NCI-H2196 treated with DMSO at 0.1 percent for 48 hours (cell line): Measurements from ENCODE around the gene NUDT5.
"Not testable (repeated sequence)": the region's sequence is repeated elsewhere in the genome, so short reads cannot be mapped to it uniquely, and the experiment has no call there.

Source experiments
- DNase-seq: peaks from one replicate; lab custom pipeline; 2025; ENCODE audit not compliant: unreplicated experiment; lab: John Stamatoyannopoulos, UW

Gene NUDT5

DNA sequence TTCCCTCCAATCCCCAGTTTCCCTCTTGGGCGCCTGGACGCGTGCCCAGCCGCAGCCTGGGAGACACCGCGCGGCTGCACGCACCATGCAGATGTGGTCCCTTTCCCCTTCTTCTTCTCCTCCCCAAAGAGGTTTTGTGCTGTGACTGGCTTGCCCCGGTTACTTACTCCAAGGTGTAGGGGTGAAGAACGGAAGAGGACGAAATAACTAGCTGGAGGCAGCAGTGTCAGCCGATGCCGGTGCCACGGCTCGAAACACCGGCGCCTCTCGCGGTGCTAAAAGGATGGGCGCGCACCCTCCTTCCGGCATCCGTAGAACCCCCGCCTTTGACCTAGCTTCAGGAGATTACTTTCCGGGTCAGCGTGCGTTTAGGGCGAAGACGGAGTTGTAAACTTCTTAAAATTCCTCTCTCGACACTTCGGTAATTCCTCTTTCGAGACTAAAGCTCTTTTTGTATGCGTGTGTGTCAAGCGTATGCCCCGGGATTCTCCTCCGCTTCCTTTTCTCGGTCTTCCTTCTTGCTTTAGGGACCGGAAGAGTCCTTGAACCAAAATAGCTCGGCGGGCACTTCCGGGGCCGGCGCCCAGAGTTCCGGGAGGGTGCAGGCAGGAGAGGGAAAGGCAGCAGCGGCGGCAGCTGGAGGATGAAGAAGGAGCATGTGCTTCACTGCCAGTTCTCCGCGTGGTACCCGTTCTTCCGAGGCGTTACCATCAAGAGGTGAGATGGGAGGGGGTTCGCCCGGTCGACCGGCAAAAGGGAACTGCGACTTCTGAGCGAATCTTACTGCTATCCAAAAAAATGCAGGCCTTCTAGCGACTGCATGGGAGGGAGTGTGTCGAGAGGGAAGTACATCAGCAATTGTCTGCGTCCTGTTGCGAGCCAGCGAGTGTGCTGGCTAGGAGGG, at the start of gene NUDT5, which contains the start of gene CDC123:
NUDT5 (minus strand) TSS at position 289 of the 904 bp plus-strand sequence. CDS start 9,600 bp downstream, outside the sequence.
CDC123 (plus strand) TSS at position 586 of the 904 bp plus-strand sequence; CDS start at position 644, 58 bp downstream.
- DNase-seq: peak; percentile 73

DNA sequence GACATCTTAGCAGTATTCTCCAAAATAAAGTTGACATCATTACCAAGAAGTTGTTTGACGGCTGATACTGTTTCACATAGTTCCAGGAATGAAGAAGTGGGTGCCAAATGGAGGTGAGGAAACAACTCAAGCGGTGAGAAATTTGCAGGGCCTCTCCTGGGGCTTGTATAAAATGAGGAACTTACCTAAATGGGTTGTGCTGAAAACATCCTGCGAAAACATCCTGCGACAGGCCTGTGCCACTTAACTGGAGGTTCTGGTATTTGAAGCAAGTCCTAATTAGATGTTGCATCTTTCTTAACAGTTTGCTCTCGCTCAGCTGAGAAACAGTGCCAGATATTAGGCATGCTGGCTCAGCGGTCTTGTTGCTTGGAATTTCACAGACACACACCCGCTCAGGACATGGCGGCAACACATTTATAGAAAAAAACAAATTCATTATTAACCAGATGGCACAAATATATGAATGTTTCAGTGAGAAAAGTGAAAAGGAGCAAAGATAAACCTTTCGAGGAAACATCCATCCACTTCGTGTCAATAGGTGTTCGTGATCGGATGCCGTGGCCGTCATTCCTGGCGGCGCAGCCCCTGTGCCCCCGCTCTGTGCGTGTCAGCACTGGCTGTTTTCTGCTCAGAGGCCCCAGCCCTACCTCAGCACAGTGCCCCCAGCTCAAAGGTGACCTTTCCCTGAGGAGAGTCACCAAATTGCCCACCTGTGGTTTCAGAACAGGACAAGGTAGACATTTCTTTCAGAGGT, 48.4 kb upstream of the NUDT5 start:
- no peak for DNase-seq

DNA sequence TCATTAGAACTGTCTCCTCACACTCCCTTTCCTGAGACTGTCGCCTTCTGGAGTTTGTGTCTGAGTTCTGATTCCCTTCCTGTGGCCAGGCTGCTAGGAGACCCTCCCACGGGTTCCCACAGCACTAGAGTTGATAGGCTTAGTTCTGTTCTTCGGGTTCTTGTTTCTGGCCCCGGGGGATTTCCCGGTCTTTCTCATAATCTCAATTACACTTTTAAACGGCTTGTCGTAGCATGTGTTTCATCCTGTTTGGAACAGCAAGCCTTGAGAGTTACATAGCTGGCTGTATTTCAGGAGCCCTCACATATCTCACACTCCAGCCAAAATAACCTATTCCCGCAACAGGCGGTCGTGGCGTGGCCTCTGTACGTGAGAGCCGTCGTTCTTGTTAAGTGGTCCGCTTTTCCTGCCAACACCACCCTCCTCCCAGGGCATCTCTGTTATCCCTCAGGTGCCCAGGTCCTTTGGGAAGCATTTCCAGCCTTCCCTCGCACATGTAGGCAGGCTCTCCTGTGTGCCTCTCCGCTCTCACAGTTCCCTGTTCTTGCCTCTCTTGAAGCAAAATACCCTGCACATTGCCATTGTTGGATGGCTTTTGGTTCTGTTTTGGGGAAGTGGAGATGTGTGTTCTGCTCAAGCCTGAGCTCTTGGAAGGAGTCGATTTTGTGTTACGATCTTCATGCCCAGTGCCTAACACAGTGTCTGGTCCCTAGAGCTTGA, 46.3 kb upstream of the NUDT5 start:
- DNase-seq: no peak

DNA sequence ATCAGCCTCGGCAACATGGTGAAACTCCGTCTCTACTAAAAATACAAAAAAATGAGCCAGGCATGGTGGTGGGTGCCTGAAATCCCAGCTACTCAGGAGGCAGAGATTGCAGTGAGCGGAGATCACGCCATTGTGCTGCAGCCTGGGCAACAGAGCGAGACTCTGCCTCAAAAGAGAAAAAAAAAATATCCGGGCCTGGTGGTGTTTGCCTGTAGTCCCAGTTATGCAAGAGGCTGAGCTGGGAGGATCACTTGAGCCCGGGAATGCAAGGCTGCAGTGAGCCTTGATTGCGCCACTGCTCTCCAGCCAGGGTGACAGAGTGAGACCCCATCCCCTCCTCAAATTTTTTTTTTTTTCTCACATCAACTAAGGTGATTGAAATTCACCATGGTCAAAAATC, 43.1 kb upstream of the NUDT5 start:
- DNase-seq: no peak

DNA sequence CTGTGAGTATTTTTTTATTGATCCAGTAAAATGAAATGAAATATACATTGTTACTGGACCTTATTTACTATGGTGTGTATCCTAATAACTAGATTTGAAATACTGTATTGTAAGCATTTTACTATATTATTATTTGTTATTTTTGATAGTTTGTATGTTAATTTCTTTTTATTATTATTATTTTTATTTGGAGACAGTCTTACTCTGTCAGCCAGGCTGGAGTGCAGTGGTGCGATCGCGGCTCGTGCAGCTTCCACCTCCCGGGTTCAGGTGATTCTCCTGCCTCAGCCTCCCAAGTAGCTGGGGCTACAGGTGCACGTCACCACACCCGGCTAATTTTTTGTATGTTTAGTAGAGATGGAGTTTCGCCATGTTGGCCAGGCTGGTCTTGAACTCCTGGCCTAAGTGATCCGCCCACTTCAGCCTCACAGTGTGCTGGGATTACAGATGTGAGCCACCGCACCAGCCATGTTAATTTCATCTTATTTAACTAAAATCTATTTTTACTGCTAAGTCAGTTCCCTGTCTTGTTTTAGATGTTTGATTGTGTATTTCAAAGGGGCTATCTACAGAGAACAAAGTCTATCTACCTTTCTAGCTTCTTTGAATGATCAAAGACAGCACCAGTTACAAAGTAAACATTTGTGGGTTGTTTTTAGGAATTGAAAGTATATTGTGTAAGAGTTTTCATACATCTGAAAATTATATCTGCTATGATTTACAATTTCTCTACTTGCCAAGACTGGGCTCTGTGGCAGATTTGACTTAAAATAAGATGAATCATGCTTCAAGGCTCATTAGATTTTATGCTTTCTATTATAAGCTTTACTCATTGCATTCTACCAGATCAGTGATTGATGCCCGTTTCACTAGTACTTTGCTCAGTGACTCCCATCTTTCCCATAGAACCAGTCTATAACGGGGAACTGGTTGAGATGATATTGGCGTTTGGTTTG, 41.9 kb upstream of the NUDT5 start:
- DNase-seq: no peak

DNA sequence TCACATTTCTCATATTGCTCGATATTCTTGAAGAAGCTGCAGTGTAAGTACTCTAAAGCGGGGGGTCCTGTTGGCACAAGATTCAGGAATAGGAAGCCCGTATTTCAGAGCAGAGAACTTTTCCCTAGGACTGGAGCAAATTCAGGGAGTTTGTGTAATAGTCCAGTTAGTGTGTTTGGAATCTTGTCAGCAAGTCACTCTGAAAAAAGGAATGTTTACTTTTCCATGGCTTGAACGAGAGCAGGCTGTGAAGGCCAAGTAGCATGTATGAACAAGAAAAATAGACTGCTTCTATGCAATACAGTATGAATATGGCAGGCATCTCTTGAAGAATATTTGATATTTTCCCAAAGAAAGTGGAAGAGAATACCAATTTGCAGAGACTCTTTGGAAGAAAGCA, 40.1 kb upstream of the NUDT5 start:
- no peak for DNase-seq

DNA sequence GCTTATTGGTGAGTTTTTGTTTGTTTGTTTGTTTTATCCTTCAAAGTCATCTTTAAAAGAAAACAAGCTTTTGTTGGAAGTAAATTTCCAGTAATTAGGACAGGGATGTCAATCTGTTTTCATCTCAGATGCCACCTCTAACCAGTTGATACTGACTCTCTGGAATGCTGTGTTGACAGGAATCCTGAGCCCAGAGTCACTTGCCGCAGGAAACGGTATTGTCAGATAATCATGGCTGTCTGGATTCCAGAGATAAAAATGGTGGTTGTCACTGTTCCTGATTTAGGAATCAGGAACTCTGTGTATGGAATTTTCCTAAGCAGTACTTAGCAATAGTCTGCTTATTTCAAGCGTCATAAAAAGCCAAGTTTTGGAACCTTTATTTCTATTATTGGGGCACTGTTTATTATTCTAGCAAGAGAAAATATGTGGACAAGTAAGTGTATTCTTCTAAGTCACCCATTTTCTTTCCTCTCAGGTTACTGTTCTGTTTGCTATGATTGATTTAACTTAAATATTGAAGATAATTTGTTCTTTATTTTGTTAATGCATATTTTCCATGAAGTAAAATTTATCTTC, 39.5 kb upstream of the NUDT5 start:
- DNase-seq: no peak

DNA sequence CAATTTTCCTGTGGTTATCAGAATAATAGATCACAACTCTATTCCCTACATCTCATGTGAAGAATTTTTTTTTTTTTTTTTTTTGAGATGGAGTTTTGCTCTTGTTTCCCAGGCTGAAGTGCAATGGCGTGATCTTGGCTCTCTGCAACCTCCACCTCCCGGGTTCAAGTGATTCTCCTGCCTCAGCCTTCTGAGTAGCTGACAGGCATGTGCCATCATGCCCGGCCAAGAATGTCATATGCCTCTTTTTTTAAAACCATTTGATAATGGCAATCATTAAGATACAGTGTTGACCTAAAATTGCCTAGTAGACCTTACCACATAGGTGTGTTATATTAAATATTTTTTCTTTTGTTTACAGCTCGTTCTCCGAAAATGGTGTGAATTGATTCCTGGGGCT, 39.0 kb upstream of the NUDT5 start:
- DNase-seq: not testable (repeated sequence)

DNA sequence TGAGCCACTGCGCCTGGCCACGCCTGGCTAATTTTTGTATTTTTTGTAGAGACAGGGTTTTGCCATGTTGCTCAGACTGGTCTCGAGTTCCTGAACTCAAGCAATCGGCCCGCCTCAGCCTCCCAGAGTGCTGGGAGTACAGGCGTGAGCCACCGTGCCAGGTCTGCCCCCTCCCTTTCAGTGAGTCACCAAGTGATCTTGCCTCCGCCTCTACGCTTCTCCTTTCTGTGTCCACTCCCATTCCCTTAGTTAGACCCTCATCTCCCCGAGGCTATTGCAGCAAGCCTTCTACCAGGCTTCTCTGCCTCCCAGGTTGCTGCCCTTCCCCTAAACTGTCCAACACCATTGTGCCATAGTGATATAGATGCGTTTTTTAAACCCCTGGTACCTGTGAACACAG, 33.2 kb upstream of the NUDT5 start:
- no peak for DNase-seq

DNA sequence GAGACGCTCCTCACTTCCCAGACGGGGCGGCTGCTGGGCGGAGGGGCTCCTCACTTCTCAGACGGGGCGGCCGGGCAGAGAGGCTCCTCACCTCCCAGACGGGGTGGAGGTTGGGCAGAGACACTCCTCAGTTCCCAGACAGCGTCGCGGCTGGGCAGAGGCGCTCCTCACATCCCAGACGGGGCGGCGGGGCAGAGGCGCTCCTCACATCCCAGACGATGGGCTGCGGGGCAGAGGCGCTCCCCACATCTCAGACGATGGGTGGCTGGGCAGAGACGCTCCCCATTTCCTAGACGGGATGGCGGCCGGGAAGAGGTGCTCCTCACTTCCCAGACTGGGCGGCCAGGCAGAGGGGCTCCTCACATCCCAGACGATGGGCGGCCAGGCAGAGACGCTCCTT, 30.7 kb upstream of the NUDT5 start:
- DNase-seq: not testable (repeated sequence)

DNA sequence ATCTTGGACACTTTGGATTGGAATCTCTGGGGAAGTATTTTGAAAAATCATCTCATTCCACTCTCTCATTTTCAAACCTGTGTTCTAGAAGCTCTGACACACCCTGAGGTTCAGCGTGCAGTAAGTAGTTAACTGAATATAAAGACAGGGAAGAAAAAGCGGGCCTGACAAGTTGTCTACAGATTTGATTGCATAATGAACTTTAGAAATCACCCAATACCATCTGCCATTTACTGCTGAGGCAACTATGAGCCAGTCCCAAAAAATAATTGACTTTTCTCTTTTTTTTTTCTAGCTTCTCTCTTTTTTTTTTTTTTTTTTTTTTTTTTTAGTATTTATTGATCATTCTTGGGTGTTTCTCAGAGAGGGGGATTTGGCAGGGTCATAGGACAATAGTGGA, 29.8 kb upstream of the NUDT5 start:
- DNase-seq: no peak

DNA sequence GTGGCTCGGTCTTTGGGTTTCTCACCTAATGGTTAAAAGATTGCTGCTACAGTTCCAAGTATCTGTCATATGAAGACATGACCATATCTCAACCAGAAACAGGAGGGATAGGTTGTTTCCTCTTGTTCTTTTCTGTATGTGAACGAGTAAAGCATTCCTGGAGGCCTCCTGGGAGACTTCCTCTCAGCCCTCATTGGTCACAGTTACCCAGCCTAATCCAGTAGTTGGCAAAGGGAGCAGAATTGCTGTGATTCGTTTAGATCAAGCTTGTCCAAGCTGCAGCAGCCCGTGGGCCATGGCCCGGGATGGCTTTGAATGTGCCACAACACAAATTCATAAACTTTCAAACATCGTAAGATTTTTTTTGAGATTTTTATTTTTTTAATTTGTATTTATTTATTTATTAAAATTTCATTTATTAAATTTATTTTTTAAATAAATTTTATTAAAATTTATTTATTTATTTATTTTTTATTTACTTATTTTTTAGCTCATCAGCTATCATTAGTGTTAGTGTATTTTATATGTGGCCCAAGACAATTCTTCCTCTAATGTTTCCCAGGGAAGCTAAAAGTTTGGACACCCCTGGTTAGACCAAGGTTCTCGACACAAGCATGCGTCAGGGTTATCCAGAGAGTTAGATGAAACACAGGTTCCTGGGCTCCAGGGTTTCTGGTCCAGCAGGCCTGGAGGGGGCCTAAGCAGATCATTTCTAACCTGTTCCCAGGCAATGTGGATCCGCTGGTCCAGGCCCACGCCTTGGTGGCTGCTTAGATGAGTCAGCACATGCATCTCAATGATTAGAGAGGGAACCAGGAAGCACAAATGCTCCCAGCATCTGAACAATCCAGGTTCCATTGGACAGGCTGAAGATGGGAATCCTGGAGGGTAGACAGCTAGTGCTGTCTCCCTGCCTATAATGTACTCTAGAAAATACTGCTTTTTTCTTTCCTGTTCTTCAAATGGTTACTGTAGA, 25.9 kb upstream of the NUDT5 start:
- no peak for DNase-seq

DNA sequence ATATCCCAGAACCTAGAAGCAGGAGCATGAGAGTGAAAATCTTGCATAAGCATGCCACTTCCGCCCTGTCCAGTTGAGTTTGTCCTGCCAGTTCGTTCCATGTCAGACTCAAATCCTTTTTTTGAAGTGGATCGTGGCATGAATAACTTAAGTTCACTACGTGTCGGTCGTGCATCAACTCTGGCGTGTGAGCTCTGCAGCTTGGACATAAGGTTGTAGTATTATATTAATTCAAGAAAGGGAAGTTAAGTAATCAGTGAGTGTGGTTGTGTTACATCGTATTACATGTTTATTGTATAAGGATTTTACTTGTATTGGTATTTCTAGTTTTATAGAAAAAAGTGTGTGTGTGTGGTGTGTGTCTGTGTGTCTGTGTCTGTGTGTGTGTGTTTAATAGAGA, 23.3 kb upstream of the NUDT5 start:
- DNase-seq: no peak

DNA sequence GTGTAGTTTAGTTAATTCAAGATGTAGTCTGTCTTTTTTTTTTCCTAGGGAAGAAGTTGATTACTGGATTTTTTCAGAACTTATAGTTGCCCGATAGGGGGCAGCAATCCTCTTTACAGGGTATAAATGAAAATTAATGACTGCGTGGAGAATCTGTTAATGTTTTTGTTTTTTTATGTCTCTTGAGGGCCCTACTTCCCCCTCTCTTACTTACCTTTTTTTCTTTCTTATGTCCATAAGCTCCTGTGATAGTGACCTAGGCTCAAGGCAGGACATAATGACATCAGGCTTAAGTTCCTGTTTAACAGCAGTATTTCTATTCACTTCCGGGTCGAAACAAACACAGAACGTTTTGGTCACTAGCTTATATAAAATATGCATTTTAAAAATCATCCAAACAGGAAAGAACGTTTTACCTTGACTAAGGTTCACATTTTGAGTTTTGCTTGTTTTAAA, 19.1 kb upstream of the NUDT5 start:
- no peak for DNase-seq

DNA sequence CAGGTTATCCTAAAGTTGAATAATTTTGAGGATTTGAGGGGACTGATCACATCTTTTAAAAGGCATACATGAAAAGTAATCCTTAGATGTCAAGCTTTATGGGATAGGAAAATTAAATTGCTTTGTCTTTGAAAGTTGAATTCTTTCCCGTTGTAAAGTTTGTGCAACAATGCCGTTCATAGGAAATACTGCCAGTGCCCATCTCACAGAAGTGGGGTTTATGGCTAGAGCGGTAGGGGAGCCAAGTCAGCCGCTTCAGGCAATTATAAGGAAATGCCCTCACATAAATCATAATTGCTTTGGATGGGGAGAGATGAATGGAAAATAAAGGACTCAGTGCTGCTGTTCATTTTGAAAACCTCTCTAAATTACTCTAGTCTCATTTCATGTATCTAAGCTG, 18.4 kb upstream of the NUDT5 start:
- DNase-seq: no peak

DNA sequence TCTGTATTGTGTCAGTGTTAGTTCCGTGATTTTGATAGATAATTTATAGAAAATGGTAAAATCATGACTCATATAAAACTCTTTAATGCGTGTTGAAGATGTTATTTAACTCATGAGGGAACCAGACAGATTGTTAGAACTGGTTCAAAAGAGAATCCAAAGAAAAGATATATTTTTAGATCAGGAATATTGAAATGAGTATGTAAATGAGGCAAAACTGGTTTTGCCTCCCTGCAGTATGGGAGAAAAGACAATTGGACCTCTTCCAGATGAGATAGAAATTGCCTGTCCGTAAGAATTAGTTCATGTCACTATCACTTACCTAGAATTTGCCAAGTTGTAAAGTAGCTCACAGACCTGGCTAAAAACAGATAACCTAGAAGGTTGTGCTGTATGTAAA, 17.9 kb upstream of the NUDT5 start:
- DNase-seq: no peak

DNA sequence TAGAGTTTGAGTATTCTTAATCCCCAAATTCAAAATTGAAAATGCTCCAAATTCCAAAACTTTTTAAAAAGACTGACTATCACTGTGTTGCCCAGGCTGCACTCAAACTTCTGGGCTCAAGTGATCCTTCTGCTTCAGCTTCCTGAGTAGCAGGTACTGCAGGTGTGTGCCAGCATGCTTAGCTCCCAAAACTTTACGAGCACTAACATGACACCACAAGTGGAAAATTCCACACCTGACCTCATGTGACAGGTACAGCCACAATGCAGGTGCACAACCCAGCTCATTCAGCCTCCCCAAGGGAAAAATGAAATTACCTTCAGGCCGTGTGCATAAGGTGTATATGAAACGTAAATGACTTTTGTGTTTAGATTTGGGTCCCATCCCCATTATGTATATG, 16.8 kb upstream of the NUDT5 start:
- DNase-seq: no peak

DNA sequence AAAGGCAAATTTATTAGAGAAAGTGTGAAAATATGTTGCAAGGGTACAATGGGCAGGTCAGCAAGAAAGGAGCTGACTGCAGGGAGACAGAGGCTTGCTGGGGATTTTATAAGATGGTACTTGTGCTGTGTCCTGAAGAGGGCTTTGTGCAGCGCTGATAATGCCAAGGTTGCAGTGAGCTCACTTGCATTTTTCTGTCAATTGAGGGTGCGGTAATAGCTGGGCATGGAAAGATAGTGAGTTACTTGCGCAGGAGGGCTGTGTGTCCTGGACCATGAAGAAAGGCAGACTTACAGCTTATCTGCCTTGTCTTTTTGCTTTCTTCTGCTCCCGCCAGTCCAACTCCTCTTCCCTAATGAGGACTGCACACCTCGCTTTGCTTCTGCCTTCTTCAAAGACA, 12.8 kb upstream of the NUDT5 start:
- DNase-seq: no peak

DNA sequence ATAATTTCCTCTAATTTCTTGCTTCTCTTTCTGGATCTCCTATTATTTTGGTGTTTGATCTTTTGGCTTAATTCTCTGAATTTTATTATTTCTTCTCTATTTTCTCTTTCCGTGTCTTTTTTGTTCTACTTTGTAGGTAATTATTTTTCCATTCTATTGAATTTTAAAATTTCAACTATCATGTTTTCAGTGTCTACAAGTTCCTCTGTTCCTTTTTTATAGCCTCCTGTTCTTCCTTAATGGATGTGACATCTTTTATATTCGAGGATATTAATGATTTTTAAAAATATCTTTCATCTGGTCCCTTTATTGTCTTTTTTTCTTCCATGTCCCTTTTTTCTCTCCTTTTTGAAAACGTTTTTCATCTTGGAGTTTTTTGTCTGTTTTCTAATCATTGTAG, 11.4 kb upstream of the NUDT5 start:
- no peak for DNase-seq
